Subcutaneous adipose tissue (tissue), 4 donors: Measurements from ENCODE around the gene LRRC45. TPM values are rescaled to one million over a fixed set of nuclear protein-coding genes. Genes with fewer than 3 reads are reported as not detected.

Experiments
- total RNA-seq, 4 donors: library from RNA; depleted of rRNA; stranded (reverse); fragments of >200 nt; gene quantifications; one replicate each; pipeline ENCODE4 v1.1.0, GENCODE V29; 2016
- TF ChIP-seq, protein P1 (sequence below): fragments of 450-650 bp; IDR thresholded peaks from one replicate; pipeline ENCODE4 v1.5.1; 2016; ENCODE audit warnings: low read depth, mild to moderate bottlenecking, control low read depth, antibody characterized with exemption, moderate library complexity

The LRRC45 gene
- total RNA-seq, 4 donors from 2014 or later, result 1.8 to 11.7 (median 7.8) TPM

GRCh38 chr17:82010575-82011525 is 12.3 kb upstream of the LRRC45 start:
- TF ChIP-seq, protein P1, sequence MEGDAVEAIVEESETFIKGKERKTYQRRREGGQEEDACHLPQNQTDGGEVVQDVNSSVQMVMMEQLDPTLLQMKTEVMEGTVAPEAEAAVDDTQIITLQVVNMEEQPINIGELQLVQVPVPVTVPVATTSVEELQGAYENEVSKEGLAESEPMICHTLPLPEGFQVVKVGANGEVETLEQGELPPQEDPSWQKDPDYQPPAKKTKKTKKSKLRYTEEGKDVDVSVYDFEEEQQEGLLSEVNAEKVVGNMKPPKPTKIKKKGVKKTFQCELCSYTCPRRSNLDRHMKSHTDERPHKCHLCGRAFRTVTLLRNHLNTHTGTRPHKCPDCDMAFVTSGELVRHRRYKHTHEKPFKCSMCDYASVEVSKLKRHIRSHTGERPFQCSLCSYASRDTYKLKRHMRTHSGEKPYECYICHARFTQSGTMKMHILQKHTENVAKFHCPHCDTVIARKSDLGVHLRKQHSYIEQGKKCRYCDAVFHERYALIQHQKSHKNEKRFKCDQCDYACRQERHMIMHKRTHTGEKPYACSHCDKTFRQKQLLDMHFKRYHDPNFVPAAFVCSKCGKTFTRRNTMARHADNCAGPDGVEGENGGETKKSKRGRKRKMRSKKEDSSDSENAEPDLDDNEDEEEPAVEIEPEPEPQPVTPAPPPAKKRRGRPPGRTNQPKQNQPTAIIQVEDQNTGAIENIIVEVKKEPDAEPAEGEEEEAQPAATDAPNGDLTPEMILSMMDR, result no peak

- TF ChIP-seq, protein P1, result no peak
Observed at GRCh38 chr17:82011617-82012187, 11.4 kb upstream of the LRRC45 start.

DNA sequence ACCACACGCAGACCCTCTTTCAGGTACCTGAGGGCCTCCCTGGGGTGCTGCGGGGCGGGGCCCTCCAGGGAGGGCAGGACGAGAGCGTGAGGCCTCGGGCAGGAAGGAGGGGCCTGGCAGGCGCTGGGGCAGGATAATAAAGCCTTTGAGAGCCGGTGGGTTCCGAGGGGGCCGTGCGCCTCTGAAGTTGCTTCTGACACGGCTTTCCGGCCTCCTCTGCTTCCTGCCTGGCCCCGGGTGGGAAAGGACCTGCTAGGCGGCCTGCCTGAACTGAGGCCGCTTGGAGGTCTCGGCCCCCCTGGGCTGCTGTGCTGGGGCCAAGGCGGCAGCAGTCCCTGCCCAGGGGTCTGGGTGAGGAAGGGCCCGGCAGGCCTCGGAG is 10.9 kb upstream of the LRRC45 start:
- TF ChIP-seq, protein P1, result no peak

DNA sequence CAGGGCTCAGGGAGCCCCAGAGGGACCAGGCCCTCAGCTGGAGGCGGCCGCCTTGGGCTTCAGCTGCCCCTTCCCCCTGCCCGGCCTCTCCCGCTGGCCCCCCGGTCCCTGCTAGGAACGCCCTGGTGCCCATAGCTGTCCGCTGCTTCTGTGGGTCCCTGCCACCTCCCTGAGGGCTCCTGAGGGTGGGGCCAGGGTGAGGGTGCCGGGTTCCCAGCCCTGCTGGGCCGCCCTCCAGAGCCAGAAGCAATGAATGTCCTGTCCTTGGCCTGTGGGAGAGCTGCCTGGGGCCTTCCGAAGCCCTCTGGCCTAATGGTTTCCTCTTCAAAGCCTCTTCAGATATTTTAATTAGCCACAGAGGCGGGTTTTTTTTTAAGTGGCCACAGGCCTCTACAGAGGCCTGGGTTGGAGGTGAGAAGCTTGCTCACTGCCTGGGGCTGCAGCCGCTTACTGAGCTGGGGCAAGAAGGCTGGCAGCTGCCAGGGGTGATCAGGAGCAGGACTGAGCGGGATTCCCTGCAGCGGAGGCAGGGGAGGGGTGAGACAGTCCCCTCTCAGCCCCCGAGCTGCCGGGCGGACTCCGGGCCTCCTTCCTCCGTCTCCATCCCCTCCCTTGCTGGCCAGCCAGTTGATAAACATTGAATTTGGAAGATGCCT is 10.3 kb upstream of the LRRC45 start:
- TF ChIP-seq, protein P1, result no peak

DNA sequence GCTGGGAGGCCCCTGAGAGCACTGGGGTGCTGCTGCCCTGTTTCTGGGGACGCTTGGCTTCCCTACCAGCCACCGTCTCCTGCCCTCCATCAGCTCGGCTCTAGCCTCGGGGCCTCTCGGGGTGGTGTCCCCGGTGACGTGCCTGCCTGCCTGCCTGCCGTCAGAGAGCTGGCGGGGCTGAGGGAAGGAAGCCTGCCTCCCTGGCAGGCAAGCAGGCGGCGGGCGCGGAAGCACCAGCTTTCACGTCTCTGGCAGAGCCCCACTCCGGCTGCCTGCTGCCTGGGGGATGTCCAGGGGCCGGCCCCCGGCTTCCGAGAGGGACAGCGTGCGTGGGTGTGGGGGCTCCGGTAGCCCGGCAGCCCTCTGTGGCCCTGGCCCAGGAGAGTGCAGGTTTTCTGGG is 9.8 kb upstream of the LRRC45 start:
- TF ChIP-seq, protein P1, result no peak

- TF ChIP-seq, protein P1, result no peak
Observed at GRCh38 chr17:82013772-82014321, 9.3 kb upstream of the LRRC45 start.

GRCh38 chr17:82014432-82014831 is 8.7 kb upstream of the LRRC45 start:
- TF ChIP-seq, protein P1, result no peak
